NCI-H146 (cell line): Measurements from ENCODE around the gene SNRNP40.
"Not testable (repeated sequence)": the region's sequence is repeated elsewhere in the genome, so short reads cannot be mapped to it uniquely, and the experiment has no call there.

Source experiments
- DNase-seq: peaks from one replicate; lab custom pipeline; 2025; lab: John Stamatoyannopoulos, UW

Gene SNRNP40

DNA sequence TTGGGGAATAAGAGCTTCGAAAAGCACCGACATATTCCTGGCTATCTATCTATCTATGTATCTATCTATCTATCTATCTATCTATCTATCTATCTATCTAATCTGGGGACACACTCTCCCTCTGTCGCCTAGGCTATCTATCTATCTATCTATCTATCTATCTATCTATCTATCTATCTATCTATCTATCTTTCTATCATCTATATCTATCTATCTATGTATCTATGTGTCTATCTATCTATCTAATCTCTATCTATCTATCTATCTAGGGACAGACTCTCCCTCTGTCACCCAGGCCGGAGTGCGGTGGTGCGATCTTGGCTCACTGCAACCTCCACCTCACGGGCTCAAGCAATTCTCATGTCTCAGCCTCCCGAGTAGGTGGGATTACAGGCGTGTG, 14.2 kb downstream of the SNRNP40 start:
- not testable (repeated sequence) for DNase-seq

GRCh38 chr1:31273619-31274018, 23.0 kb downstream of the SNRNP40 start:
- DNase-seq = no peak

GRCh38 chr1:31272369-31272768, 24.2 kb downstream of the SNRNP40 start:
- DNase-seq = no peak

GRCh38 chr1:31266547-31266946, 30.0 kb downstream of the SNRNP40 start:
- DNase-seq = no peak

DNA sequence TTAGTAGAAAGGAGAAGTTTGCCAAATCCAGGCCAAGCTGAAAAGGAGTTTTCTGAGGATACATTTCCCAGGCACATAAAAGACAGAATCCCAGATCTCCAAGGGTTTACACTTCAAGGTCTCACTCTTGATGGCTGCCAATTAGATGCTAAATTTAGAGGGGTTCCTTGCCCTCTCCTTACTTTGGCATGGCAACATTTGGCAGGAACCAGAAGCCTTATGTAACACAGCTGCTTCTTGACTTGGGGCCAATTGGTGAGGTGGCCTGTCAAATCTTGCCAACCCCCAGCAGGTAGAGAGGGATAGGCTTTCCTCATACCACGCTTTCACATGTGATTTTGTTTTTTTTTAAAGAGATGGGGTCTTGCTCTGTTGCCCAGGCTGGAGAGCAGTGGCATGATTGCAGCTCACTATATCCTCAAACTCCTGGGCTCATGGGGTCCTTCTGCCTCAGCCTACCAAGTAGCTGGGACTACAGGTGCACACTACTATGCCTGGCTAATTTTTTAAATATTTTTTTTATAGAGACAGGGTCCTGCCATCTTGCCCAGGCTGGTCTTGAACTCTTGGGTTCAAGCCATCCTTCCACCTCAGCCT, 31.7 kb downstream of the SNRNP40 start:
- no peak for DNase-seq

DNA sequence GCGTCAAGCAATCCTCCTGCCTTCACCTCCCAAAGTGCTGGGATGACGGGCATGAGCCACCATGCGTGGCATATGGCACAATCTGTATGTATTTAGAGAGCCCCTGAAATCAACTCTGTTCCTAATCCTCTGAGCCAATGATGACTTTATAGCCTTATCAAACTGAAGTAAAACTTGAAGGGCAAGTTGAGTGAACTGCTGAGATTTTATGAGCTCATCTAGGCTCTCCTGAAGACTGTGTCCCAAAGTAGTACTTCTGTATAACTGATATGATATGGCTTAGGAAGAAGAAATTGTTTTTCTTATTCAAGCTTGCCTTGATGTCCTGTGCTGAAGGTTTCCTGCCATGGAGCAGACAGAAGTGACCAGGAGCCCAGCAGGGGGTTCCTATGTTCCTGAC, 33.2 kb downstream of the SNRNP40 start:
- no peak for DNase-seq

GRCh38 chr1:31262393-31262792, 34.2 kb downstream of the SNRNP40 start:
- DNase-seq = not testable (repeated sequence)

DNA sequence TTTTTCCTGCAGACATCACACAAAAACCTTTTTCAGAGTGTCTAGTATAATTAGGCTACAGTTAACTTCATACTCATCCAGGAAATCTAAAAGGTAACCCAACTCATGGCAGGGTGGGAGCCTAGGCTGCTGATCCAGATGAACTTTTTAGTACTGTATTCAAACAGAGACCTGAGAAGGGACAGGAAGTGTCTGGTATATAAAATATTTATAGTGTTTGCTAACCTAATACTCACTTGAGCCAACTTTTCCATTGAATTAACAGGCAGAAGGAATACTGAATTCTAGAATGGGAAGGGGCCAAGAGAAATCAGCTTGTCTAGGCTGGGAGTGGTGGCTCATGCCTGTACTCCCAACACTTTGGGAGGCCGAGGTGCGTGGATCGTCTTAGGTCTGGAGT, 34.7 kb downstream of the SNRNP40 start:
- no peak for DNase-seq

DNA sequence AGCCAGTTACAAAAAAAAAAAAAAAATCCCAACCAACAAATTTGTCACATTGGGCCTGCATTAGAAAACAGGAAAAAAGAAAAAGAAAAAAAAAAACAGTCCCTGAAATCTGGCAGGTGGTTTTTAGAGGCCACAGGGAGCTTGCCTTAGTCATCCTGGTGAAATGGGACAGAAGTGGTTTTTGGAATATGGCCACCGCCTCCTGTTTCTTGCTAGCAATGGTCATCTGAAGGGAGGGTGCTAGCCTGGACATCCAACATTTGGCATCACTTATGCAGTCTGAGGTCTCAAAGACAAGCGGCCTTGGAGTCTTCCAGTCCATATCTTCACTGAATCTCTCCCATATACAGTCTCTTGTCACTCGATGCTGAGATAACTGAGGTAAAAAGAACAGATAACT, 36.8 kb downstream of the SNRNP40 start:
- no peak for DNase-seq

DNA sequence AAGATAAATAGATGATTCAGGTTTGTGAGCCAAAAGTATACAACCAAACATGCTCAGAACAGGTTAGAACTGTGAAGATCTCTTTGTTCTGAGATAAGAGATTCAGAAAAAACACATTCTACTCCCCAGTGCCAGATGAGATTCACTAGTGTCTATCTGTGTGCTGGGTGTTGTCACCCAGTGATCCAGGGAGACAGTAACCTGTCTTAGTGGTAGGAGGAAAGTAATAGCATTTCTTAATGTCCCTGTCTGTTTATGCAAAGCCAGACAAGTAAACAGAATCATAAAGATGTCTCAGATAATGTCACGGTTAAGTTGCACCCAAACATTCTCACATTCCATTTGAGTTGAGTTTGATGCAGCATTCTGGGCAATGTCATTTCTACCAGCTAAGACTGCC, 38.0 kb downstream of the SNRNP40 start:
- DNase-seq = no peak

DNA sequence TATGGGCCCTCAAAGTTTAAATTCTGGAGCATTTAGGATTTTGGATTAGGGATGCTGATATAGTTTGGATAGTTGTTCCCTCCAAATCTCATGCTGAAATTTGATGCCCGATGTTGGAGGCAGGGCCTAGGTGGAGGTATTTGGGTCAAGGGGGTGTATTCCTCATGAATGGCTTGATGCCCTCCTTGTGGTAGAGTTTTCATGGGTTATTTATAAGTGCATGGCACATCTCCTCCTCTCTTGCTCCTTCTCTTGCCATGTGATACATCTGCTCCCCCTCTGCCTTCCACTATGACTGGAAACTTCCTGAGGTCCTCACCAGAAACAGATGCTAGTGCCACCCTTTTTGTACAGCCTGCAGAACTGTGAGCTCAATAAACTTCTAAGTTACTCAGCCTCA, 39.4 kb downstream of the SNRNP40 start:
- no peak for DNase-seq

GRCh38 chr1:31249854-31250253, 46.7 kb downstream of the SNRNP40 start:
- DNase-seq = no peak

DNA sequence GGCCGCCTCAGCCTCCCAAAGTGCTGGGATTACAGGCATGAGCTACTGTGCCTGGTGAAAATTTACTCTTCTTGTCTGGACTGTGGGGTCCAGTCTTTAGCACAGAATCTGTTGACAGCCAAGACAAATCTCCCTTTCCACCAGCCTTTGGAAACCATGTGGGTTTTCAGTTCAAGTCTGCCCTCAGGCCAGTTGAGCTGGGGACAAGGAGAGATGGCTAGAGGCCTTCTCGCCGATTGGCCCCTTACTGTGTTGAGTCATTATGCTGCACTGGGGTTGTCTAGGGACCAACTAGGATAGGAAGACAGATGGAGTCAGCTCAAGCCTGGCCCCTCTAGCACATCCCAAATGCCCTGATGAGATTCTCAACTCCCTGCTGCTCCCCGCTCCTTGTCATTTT, 48.3 kb downstream of the SNRNP40 start:
- DNase-seq = no peak

- no peak for DNase-seq
These were observed 52.3 kb downstream of the SNRNP40 start for GRCh38 chr1:31244326-31244725.

DNA sequence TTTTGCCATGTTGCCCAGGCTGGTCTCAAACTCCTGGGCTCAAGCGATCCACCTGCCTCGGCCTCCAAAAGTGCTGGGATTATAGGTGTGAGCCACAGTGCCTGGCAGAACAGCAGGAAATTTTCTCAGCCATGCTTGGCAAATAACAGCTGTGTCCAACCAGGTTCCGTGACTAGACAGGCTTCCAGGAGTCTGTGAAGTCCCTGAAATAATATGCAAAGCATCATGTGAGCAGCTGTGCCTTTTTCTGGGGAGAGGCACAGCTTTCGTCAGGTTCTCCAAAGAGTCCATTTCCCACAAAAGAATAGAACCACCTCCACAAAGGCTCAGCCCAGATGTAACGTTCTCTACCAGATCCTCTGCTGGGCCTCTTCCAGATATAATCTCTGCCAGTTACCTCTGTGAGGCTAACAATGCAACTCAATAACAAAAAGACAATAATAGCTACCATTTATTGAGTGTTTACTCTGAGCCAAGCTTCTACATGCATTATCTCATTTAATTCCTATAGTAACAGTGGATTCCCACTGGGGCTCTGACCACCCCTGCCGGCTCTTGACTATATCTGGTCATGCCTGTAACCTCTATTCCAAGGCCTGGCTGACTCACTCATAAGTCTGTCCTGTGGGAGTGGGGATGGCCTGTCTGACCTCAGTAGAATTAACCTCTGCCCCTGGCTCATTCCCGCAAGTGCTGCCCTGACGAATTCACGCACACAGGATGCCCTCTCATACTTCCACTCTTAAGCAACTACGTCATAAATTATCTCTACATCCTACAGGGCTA, 52.9 kb downstream of the SNRNP40 start:
- DNase-seq = peak; percentile 34

GRCh38 chr1:31241321-31241720, 55.3 kb downstream of the SNRNP40 start:
- no peak for DNase-seq

GRCh38 chr1:31239653-31240241, 56.8 kb downstream of the SNRNP40 start, which contains the start of gene NKAIN1:
NKAIN1 (minus strand) TSS chr1:31239887; CDS start chr1:31239547, 340 bp downstream.
- peak; percentile 48 for DNase-seq

DNA sequence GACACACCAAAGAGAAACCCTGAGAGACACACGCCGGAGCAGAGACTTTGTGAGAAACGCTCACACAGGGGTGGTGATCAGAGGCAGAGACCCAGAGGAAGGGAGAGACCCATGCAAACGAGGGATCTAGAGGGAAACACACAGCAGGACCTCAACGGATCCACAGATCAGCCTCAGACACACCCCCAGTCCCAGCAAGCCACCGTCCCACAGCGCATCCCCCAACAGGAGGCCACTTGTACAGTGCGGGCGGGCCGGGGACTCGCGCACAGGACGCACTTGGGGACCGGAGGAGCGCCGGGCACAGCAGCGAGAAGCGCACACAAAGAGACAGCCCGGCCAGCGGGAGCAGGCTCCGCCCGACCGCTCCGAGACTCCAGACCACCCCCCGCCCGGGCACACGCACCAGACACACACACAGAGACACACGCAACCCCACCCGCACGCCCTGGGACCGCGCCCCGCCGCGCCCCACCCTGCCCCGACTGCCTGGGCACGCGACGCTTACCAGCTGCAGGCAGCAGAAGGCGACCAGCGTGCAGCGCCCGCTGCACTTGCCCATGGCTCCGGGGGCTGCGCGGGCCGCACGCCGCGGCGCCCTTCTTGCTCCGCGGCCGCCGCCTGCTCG, 57.5 kb downstream of the SNRNP40 start:
- DNase-seq = peak; percentile 37

- DNase-seq = no peak
These were observed 58.0 kb downstream of the SNRNP40 start for GRCh38 chr1:31238612-31238985.

GRCh38 chr1:31234870-31235269, 61.7 kb downstream of the SNRNP40 start:
- DNase-seq = no peak

GRCh38 chr1:31234123-31234708, 62.4 kb downstream of the SNRNP40 start:
- no peak for DNase-seq

DNA sequence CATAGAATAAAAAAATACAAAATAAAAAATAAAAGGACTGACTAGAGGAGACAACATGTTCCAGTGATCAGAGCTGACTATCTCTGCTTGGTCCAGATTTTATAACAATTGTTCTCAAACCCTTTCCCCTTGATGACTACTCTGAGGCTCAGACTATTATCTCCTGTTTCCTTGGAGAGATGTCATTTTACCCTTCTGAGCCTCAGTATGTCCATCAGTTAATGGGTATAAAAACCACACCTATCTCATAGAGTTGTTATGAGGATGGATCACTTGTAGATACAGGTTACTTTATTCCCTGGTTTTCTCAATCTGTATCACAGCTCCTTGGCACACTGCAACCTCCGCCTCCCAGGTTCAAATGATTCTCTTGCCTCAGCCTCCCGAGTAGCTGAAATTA, 63.9 kb downstream of the SNRNP40 start:
- DNase-seq = no peak

DNA sequence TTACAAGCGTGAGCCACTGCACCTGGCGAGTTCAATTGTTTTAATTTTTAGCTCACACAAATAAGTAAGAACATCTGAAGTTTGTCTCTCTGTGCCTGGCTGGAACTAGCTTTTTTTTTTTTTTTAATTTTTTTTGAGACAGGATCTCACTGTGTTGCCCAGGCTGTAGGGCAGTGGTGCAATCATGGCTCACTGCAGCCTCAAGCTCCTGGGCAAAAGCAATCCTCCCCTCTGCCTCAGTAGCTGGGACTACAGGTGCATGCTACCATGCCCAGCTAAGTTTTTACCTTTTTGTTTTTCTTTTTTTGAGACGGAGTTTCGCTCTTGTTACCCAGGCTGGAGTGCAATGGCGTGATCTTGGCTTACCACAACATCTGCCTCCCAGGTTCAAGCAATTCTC, 64.8 kb downstream of the SNRNP40 start:
- DNase-seq = no peak
